ENCODE data around the gene ASPHD2.

- TF ChIP-seq CTCF (IDR thresholded peaks at IDR 0.05; ENCODE audit: low read length) (no peak), EZH2 (IDR thresholded peaks at IDR 0.05; ENCODE audit: borderline replicate concordance, low read length) (no peak)
These were observed 24.1 kb upstream of the ASPHD2 start for GRCh38 chr22:26404851-26405421.

Measured in OCI-LY1 (cell line).